Mucosa of gallbladder (tissue), 1 donor: ENCODE measurements around the gene PFN1. TPM values are rescaled to one million over a fixed set of nuclear protein-coding genes. Genes with fewer than 3 reads are reported as not detected.
"Not testable (repeated sequence)": the region's sequence is repeated elsewhere in the genome, so short reads cannot be mapped to it uniquely, and the experiment has no call there.

Experiments
- DNase-seq: peaks from one replicate; pipeline ENCODE4 v3.0.0-alpha.2; 2020; ENCODE audit warnings: low spot score
- total RNA-seq: library from RNA; stranded (reverse); gene quantifications from one replicate; pipeline ENCODE4 v1.2.1, GENCODE V29; 2021
- donor health status: DM: no; HTN: no; CAD: no.

PFN1 gene
- total RNA-seq, 1 donor from 2014 or later: 484 TPM

DNA sequence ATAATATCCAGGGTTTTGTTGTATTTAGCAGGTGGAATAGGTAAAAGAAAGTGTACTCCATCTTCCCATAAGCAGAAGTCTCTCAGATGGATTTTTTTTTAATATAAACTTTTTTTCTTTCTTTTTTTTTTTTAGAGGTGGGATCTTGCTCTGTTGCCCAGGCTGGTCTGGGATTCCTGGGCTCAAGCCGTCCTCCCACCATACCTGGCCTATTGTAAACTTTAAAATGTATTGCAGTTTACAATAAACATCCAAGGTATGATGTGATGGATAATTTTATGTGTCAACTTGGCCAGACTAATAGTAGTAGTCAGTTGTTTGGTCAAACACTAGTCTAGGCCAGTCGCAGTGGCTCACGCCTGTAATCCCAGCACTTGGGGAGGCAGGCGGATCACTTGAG lies 27.0 kb downstream of the PFN1 start:
- no peak for DNase-seq

DNA sequence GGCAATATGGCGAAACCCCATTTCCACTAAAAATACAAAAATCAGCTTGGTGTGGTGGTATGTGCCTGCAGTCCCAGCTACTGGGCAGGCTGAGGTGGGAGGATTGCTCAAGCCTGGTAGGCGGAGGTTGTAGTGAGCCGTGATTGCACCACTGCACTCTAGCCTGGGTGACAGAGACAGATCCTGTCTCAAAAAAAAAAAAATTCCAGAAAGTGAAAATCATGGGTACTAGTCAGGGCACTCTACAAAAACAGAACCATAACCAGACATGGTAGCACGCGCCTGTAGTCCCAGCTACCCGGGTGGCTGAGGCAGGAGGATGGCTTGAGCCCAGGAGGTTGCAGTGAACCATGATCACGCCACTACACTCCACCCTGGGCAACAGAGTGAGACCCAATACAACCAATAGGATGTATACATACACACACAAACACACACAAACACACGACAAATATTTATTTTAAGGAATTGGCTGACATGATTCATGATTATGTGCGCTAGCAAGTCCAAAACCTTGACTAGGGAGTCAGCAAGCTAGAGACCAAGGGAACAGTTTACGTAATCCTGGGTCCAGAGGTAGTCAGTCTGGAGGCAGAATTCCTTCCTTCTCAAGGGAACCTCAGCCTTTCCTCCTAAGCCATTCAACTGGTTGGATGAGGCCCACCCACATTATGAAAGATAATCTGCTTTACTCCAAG lies 27.8 kb downstream of the PFN1 start:
- no peak for DNase-seq

GRCh38 chr17:4919511-4920047 lies 28.8 kb downstream of the PFN1 start:
- DNase-seq: no peak

DNA sequence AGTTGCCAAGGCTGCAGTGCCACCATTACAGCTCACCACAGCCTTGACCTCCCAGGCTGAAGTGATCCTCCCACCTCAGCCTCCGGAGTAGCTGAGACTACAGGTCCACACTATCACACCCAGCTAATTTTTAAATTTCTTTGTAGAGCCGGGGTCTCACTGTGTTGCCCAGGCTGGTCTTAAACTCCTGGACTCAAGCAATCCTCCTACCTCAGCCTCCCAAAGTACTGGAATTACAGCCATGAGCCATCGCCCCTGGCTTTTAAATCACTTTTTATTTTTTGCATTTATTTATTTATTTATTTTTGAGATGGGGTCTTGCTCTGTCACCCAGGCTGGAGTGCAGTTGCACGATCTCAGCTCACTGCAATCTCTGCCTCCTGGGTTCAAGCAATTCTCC lies 33.8 kb downstream of the PFN1 start:
- not testable (repeated sequence) for DNase-seq

DNA sequence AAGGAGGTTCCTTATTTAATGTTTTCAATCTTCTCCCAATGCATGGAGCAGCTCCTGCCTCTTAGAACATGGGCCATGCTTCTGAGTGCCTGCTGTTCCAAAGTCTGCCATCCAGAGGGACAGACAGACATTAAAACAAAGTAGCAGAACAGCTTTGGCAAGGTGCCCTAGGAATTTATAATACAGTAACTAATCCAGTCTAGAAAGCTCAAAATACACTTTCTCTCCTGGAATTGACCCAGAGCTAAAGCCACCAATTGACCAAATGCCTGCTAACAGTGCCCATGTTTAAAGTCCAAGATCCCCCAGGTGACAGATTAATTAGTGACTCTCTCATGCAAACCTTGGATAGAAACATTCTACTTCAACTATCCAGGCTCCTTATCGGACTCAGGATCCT lies 34.3 kb downstream of the PFN1 start:
- DNase-seq: no peak

GRCh38 chr17:4908711-4909496 lies 39.4 kb downstream of the PFN1 start:
- DNase-seq: peak; percentile 91

GRCh38 chr17:4908301-4908700 lies 40.0 kb downstream of the PFN1 start:
- DNase-seq: no peak

DNA sequence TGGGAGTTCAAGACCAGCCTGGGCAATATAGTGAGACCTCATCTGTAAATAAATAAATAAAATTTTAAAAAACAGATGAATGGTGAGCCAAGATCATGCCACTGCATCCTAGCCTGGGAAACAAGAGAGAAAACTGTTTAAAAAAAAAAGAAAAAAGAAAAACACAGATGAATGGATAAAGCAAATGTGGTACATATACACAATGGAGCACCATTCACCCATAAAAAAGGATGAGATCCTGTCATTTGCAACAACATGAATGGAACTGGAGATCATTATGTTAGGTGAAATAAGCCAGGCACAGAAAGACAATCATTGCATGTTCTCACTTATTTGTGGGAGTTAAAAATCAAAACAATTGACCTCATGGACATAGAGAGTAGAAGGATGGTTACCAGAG lies 41.7 kb downstream of the PFN1 start:
- not testable (repeated sequence) for DNase-seq

GRCh38 chr17:4903051-4903818 lies 45.1 kb downstream of the PFN1 start, which contains the start of gene CHRNE:
Gene CHRNE, minus strand, starts transcription at chr17:4903098. Its CDS starts 35 bp downstream, at chr17:4903063.
- DNase-seq: peak; percentile 91

DNA sequence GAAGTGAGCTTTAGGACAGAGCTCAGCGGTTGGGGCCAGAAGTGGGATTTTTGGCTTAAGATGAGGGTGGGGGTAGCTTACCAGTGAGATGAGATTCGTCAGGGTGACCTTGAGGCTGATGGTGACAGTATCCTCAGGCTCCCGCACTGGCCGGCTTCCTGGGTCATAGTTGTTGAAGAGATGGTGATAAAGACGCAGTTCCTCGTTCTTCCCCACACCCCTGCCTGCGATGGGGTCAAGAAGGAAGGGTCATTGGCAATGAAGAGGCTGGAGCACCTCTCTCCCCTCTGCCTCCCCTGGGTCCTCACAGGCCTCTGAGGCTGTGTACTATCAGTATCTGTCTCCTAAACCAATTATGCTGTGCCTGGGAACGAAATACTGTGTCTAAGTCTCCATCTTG lies 45.8 kb downstream of the PFN1 start:
- no peak for DNase-seq

DNA sequence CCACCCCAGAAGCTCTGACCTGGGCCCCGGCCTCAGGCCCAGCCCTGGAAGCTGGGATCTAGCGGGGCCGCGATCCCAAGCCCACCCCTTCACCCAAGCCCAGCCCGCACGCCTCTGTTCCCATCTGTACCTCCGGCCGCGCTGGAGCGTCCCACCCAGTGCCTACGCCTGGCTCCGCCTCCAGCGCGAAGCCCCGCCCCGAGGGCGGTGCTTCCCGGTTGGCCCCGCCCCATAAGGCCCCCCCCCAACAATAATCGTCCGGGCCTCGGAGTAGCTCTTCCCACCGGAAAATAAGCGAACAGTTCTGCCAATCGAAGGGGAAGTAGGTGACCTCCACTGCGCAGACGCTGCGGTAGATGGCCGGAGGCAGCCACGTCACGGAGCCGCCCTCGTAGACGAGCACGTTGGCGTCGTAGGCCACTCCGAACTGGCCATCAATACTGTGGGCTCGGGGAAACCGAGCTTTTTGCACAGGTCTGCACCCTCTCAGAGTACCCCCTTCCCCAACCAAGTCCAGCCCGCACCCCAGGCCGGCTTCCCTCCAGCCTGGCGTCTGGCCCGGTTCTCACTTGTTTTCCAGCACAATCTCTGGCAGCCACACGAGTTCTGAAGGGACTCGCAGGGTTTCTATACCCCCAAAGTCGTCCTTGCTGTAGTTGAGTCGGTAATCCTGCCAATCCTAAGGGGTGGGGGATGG lies 46.5 kb downstream of the PFN1 start:
- peak; percentile 85 for DNase-seq

DNA sequence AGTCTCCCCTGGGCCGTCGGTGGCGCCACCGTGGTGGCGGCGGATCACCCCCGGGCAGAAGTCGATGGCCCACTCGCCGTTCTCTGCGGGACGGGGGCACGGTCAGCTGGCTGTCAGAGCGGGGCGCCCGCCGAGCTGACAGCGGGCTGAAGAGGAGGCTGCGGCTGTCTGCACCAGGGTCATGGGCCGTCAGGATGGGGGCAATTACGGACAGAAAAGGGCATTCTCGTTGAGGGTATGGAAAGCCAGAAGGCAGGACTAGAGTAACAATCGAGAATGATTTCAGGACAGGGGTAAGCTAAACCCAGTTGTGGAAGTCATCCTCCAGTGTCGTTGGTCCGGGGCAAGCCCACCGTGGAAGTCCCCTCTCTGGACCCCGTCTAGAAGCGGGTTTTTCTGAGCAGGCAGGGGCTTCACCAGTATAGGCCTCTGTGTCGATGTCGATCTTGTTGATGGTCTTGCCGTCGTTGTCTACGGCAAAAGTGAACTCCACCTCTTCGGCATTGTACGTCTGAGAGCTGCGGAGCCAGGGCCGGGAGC lies 47.2 kb downstream of the PFN1 start:
- no peak for DNase-seq

DNA sequence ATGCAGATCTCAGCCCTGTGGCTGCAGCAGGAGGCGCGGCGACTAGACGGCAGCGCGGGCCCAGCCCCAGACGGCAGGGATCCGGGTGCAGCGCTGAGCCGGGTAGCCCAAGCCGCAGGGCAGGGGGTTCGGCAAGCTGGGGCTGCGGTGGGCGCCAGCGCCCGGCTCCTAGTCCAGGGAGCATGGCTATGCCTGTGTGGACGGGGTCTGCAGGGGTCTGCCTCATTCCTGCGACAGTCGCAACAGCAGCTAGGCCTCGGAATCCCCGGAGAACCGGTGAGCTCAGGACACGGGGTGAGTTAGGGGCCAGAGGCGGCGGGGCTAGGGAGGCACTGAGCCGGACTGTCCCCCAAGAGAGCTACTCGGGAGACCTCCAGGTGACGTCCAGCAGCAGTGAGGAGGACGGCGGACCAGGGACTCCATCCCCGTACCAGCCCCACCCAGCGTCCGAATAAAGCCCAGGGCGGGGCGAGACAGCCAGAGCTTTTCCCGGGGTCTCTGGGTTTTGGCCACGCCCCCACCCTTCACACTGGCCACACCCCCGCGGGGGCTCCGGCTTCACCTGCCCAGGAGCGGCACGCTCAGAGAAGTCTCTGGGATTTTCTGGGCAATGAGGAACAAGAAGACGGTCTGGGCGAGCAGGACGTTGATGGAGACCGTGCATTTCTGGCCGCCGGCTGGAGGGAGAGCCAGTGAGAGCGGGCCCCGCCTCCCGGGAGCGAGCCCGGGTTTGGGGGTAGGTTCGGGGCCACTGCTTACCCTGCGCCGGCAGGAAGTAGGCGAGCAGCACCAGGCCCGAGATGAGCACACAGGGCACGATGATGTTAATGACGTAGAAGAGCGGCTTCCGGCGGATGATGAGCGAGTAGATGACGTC lies 47.9 kb downstream of the PFN1 start:
- DNase-seq: peak; percentile 63

- DNase-seq: peak; percentile 89
These were observed 48.7 kb downstream of the PFN1 start, which contains the start of gene C17orf107 for GRCh38 chr17:4899341-4900230. Gene C17orf107, plus strand, starts transcription at chr17:4899536. Its CDS starts 227 bp downstream, at chr17:4899763.

GRCh38 chr17:4898927-4899326 lies 49.4 kb downstream of the PFN1 start:
- DNase-seq: no peak

DNA sequence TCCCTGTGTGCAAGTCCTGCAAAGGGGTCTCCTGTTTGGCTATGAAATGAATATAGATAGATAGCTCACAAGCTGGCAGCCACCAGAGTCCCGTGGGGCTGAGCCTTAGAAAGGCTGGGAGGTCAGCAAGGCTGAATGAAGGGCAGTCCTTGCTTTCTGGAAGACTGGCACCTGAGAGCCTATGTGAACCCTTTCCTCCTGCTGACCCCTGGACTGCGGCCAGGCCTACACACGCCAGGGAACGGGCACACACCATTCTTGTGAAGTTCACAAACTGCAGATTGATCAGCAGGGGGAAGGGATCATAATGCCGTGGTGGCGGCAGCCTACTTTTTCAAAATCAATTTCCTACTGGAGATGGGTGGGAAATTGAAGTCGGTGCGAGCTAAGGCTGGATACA lies 50.0 kb downstream of the PFN1 start:
- DNase-seq: peak; percentile 55

GRCh38 chr17:4897785-4898184 lies 50.5 kb downstream of the PFN1 start:
- DNase-seq: no peak

- DNase-seq: no peak
These were observed 51.1 kb downstream of the PFN1 start for GRCh38 chr17:4897198-4897687.
